Spleen (tissue), 11 donors: ENCODE data around the gene PARVG. TPM values are rescaled to one million over a fixed set of nuclear protein-coding genes. Genes with fewer than 3 reads are reported as not detected.
A peak's percentile ranks its signal among the peaks of the same experiment; 100 is the strongest.

Source experiments
- DNase-seq: peaks from one replicate; pipeline ENCODE4 v3.0.0-alpha.2; 2020
- H3K27ac ChIP-seq, 8 donors: fragments of 200-600 bp; sonication (generic) in 7 of 8; 1 replicate in 4 of 8; 2 replicates in 4 of 8; pipeline versions ENCODE4 v1.5.0 to v1.8.0; 2016 to 2021; ENCODE audit warnings: inconsistent platforms in 4 of 8, mild to moderate bottlenecking in 4 of 8, moderate library complexity in 1 of 8
- H3K27me3 ChIP-seq, 7 donors: fragments of 200-600 bp; sonication (generic) in 6 of 7; replicated peaks in 1 of 7; 1 replicate in 4 of 7; 2 replicates in 3 of 7; pipeline versions ENCODE4 v1.5.0 to v1.8.0; 2016 to 2021; ENCODE audit warnings: inconsistent platforms in 3 of 7, mild to moderate bottlenecking in 1 of 7
- H3K36me3 ChIP-seq, 6 donors: fragments of 200-600 bp; sonication (generic) in 5 of 6; 1 replicate in 4 of 6; 2 replicates in 2 of 6; pipeline versions ENCODE4 v1.5.0 to v1.8.0; 2016 to 2021; ENCODE audit warnings: inconsistent platforms in 2 of 6
- H3K4me1 ChIP-seq, 6 donors: fragments of 200-600 bp; sonication (generic) in 5 of 6; 1 replicate in 3 of 6; 2 replicates in 3 of 6; pipeline versions ENCODE4 v1.5.0 to v1.8.0; 2016 to 2021; ENCODE audit warnings: inconsistent platforms in 3 of 6
- H3K4me3 ChIP-seq, 8 donors: fragments of 200-600 bp; sonication (generic) in 7 of 8; 1 replicate in 4 of 8; 2 replicates in 4 of 8; pipeline versions ENCODE4 v1.5.0 to v1.8.0; 2016 to 2021; ENCODE audit warnings: inconsistent platforms in 4 of 8, mild to moderate bottlenecking in 4 of 8, moderate library complexity in 2 of 8
- H3K9me3 ChIP-seq, 8 donors: fragments of 200-600 bp; sonication (generic) in 7 of 8; 1 replicate in 4 of 8; 2 replicates in 4 of 8; pipeline versions ENCODE4 v1.5.0 to v1.8.0; 2016 to 2021; ENCODE audit warnings: inconsistent platforms in 4 of 8
- POLR2A ChIP-seq, 3 donors: fragments of 450-650 bp; IDR thresholded peaks; one replicate each; pipeline ENCODE4 v1.5.1; 2017; ENCODE audit warnings: antibody characterized with exemption in 3 of 3, mild to moderate bottlenecking in 1 of 3
- POLR2AphosphoS5 ChIP-seq, 3 donors: sonication (generic); formaldehyde crosslinking; IDR thresholded peaks; one replicate each; pipeline ENCODE4 v1.5.1; 2017; ENCODE audit warnings: antibody characterized with exemption in 3 of 3
- WGBS, 5 donors: extraction: QIAGEN DNeasy Blood & Tissue Kit in 3 of 5; methylation state at CpG; one replicate each; pipeline versions ENCODE4 v1.1.5 to v1.1.7; 2013 to 2018; 5-methylcytosine and 5-hydroxymethylcytosine counted together
- intact Hi-C: fragments of 100-400 bp; cut with DNase I; formaldehyde crosslinking; loops from one replicate; pipeline ENCODE4 v1.15.0; 2023; ENCODE audit warnings: low total_unique reads
- polyA plus RNA-seq, 3 donors: library from polyadenylated mRNA; stranded (reverse); fragments of 200-250 nt; gene quantifications; one replicate each; pipeline ENCODE4 v1.2.1, GENCODE V29; 2013
- total RNA-seq, 7 donors: library from RNA; depleted of rRNA in 3 of 7; stranded (reverse); fragments of >200 nt in 3 of 7; fragmentation: NEBNext Ultra II Directional in 4 of 7; extraction: Animal tissue kit (Norgen Biotek cat#: 25700) in 4 of 7; gene quantifications; one replicate each; pipeline versions ENCODE4 v1.1.0 to v1.2.1, GENCODE V29; 2016 to 2021
- TF ChIP-seq, protein P1 (sequence below), 11 experiments: fragments of 200-600 bp in 7 of 11; fragments of 450-650 bp in 4 of 11; sonication (generic) in 4 of 11; IDR thresholded peaks in 8 of 11; conservative IDR thresholded peaks in 3 of 11; 1 replicate in 7 of 11; 2 replicates in 4 of 11; pipeline versions ENCODE4 v1.4.0 to v1.8.0; 2016 to 2021; ENCODE audit warnings: antibody characterized with exemption in 11 of 11, inconsistent platforms in 4 of 11, mild to moderate bottlenecking in 1 of 11
- donor health status: healthy with polysubstance abuse.
- donor health status: DM: no; HTN: no; CAD: no; lungs with moderate emphysema.
- donor health status: DM: no; HTN: no; CAD: no.
- donor health status: Bipolar disorder and iron deficiency.
- donor health status: healthy.
- donor health status: DM: no; HTN: no; CAD: no.
- donor health status: DM: yes; HTN: yes; CAD: no.

Gene PARVG
- total and polyA plus RNA-seq, 10 donors = 118 to 226 (median 159) TPM

DNA sequence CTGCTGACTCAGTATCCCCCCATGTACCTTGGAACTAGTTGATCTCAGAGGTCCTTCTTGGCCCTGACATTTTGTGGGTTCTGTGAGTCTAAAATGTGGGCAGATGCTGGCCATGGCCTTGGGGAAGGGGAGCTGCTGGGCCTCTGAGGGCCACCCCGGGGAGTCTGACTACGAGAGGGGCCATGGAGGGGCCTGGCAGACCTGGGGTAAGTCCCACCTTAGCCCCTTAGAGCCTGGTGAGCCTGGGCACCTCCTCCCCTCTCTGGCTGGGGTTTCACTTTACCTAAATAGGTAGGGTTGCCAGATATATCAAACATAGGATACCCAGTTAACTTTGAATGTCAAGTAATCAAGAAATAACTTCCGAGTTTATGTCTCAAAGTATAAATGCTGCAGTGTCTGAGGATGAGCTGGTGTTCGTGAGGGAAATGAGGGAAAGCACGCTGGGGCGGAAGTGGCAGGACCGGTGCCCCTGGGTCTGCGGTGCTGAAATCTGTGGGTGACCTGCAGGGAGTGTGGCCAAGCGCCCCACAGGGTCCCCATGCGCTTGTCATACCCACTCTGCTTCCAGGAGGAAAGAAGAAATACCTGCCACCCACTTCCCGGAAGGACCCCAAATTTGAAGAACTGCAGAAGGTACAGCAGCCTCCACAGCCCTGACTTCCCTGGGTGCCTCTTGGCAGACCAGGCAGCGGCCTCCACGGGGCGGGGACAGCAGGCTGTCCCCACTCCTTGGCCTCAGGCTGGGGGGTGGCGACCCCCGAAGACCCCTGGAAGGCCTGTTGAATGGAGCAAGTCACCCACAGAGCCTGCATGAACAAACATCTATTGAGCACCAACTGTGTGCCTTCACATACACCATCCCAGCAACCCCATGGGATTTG is 4.8 kb downstream of the PARVG start:
- H3K36me3 ChIP-seq = peaks cover 0 to 73% (median 15%) of the 10 kb centered on the region in 6 donors
- peaks cover 6 to 62% (median 31%) of the 10 kb centered on the region in 6 donors for H3K4me1 ChIP-seq
- TF ChIP-seq POLR2A (IDR thresholded peaks at IDR 0.05) (no peak), POLR2AphosphoS5 (IDR thresholded peaks at IDR 0.05) (no peak)
- TF ChIP-seq, protein P1, sequence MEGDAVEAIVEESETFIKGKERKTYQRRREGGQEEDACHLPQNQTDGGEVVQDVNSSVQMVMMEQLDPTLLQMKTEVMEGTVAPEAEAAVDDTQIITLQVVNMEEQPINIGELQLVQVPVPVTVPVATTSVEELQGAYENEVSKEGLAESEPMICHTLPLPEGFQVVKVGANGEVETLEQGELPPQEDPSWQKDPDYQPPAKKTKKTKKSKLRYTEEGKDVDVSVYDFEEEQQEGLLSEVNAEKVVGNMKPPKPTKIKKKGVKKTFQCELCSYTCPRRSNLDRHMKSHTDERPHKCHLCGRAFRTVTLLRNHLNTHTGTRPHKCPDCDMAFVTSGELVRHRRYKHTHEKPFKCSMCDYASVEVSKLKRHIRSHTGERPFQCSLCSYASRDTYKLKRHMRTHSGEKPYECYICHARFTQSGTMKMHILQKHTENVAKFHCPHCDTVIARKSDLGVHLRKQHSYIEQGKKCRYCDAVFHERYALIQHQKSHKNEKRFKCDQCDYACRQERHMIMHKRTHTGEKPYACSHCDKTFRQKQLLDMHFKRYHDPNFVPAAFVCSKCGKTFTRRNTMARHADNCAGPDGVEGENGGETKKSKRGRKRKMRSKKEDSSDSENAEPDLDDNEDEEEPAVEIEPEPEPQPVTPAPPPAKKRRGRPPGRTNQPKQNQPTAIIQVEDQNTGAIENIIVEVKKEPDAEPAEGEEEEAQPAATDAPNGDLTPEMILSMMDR (IDR thresholded peaks at IDR 0.05 in 8 of 11, conservative IDR thresholded peaks at IDR 0.05 in 3 of 11) = no peak
- 90 to 94% (median 93%) methylated on average over 9 to 16 of the region's 16 CpGs for WGBS, 5 donors
- no peak overlapping the region for H3K27ac ChIP-seq
- no peak overlapping the region for H3K4me3 ChIP-seq
- H3K9me3 ChIP-seq = no peaks in the 10 kb centered on the region
- intact Hi-C loops = no loop called here
- peak; percentile 72 for DNase-seq
- peaks cover 0 to 30% (median 0%) of the 10 kb centered on the region in 7 donors for H3K27me3 ChIP-seq

DNA sequence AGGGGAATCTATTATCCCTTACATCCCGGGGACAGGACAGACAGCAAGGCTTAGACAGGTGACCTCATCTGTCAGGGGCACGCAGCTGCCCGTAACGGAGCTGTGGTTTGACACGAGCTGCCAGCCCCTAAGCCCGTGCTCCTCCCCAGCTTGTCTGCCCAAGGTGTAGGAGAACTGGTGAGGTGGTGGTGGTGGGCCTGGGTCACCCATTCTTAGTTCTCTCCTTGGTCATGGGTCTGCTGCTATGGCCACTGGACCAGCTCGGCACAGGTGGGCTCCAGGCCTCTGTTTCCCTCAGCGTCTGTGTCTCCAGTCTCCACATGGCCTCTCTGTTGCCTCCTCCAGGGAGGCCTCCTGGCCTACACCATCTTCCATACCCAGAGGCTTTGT is 5.4 kb downstream of the PARVG start:
- peak; percentile 57 for DNase-seq
- Histone ChIP-seq H3K4me3 (no peak overlapping the region), H3K9me3 (no peaks in the 10 kb centered on the region), H3K4me1 (peaks cover 6 to 62% (median 32%) of the 10 kb centered on the region in 6 donors), H3K27me3 (peaks cover 0 to 24% (median 0%) of the 10 kb centered on the region in 7 donors), H3K27ac (no peak overlapping the region), H3K36me3 (peaks cover 0 to 78% (median 15%) of the 10 kb centered on the region in 6 donors)
- intact Hi-C loops = no loop called here
- 77 to 94% (median 82%) methylated on average over 3 to 8 of the region's 8 CpGs for WGBS, 5 donors
- peak in 1 of 3 donors; percentile 8 for TF ChIP-seq POLR2AphosphoS5 (IDR thresholded peaks at IDR 0.05)
- TF ChIP-seq, protein P1 (IDR thresholded peaks at IDR 0.05 in 8 of 11, conservative IDR thresholded peaks at IDR 0.05 in 3 of 11) = no peak
- TF ChIP-seq POLR2A (IDR thresholded peaks at IDR 0.05) = no peak

DNA sequence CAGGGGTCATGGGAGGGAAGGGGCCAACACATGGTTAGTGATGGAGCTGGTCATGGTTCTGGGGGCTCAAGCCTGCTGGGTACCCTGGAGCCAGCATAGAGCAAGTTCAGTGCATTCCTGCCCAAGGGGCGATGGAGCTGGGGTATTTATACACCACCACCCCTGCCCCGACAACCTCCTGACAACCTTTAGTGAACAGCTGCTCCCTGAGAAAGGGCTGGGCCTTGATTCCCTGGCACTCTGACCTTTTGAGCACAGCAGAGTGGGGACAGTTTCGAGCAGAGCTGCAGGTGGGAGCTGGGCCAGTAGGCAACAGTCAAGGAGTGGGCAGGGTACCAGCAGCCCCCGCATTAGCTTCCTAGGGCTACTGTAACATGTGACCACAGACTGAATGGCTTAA is 6.0 kb downstream of the PARVG start:
- H3K4me3 ChIP-seq = no peak overlapping the region
- peaks cover 6 to 67% (median 36%) of the 10 kb centered on the region in 6 donors for H3K4me1 ChIP-seq
- H3K9me3 ChIP-seq = no peaks in the 10 kb centered on the region
- H3K27me3 ChIP-seq = peaks cover 0 to 18% (median 0%) of the 10 kb centered on the region in 7 donors
- intact Hi-C loops = no loop called here
- no peak overlapping the region for H3K27ac ChIP-seq
- TF ChIP-seq POLR2A (IDR thresholded peaks at IDR 0.05) (no peak), POLR2AphosphoS5 (IDR thresholded peaks at IDR 0.05) (no peak)
- TF ChIP-seq, protein P1 (IDR thresholded peaks at IDR 0.05 in 8 of 11, conservative IDR thresholded peaks at IDR 0.05 in 3 of 11) = no peak
- peaks cover 0 to 82% (median 15%) of the 10 kb centered on the region in 6 donors for H3K36me3 ChIP-seq
- WGBS, 5 donors = 80 to 92% (median 90%) methylated on average over 4 of the region's 4 CpGs
- DNase-seq = no peak

DNA sequence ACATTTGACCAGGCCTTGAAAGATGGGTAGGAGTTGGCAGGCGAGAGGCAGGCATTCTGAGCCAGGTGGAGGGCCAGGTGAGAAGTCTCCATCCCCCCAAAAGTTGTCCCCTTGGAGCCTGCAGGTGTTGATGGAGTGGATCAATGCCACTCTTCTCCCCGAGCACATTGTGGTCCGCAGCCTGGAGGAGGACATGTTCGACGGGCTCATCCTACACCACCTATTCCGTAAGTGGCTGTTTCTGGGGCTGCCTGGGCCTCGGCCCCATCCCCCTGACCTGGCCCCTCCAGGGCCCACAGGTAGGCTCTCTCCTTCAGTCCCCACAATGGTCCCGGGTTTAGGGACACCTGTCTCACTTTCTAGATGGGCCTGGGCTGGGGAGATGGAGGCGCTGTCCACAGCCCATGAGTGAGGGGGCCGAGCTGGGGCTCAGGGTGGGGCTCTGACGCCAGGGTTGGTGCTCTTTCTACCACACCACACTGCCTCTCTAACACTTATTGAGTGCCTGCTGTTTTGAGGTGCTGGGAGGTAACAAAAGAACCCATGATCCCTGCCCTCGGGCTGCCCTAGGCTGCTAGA is 7.0 kb downstream of the PARVG start:
- intact Hi-C loops = no loop called here
- H3K9me3 ChIP-seq = no peaks in the 10 kb centered on the region
- no peak for DNase-seq
- no peak overlapping the region for H3K27ac ChIP-seq
- 93 to 97% (median 93%) methylated on average over 10 to 12 of the region's 12 CpGs for WGBS, 5 donors
- H3K36me3 ChIP-seq = peaks cover 0 to 92% (median 15%) of the 10 kb centered on the region in 6 donors
- peaks cover 0 to 9% (median 0%) of the 10 kb centered on the region in 7 donors for H3K27me3 ChIP-seq
- TF ChIP-seq, protein P1 (IDR thresholded peaks at IDR 0.05 in 8 of 11, conservative IDR thresholded peaks at IDR 0.05 in 3 of 11) = no peak
- TF ChIP-seq POLR2AphosphoS5 (IDR thresholded peaks at IDR 0.05) (peak in 2 of 3 donors; percentile 1 to 54), POLR2A (IDR thresholded peaks at IDR 0.05) (no peak)
- no peak overlapping the region for H3K4me3 ChIP-seq
- peaks cover 5 to 69% (median 36%) of the 10 kb centered on the region in 6 donors for H3K4me1 ChIP-seq
